ENCODE results near the gene PDE6H.

DNA sequence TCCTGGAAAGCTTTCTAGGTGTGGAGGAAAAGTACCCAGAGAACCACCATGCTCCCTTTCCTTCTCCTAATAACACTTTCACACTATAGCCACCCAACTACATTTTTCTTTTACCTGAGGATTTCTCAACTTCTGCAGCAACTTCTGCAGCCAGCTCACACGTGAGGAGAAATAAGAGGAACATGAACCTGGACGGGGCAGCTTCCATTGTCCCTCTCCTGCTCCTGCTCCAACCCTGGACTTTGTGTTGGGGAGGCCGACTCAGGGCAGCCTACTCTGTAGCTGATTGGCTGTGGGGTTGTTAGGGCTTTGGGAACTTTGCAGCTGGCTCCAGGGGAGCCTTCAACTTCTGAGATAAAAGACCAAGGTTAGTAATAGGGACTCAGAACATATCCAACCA lies 34.5 kb upstream of the PDE6H start, which contains the start of gene ERP27:
- TF ChIP-seq, protein P1, sequence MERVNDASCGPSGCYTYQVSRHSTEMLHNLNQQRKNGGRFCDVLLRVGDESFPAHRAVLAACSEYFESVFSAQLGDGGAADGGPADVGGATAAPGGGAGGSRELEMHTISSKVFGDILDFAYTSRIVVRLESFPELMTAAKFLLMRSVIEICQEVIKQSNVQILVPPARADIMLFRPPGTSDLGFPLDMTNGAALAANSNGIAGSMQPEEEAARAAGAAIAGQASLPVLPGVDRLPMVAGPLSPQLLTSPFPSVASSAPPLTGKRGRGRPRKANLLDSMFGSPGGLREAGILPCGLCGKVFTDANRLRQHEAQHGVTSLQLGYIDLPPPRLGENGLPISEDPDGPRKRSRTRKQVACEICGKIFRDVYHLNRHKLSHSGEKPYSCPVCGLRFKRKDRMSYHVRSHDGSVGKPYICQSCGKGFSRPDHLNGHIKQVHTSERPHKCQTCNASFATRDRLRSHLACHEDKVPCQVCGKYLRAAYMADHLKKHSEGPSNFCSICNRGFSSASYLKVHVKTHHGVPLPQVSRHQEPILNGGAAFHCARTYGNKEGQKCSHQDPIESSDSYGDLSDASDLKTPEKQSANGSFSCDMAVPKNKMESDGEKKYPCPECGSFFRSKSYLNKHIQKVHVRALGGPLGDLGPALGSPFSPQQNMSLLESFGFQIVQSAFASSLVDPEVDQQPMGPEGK (CRISPR knock-in tag; IDR thresholded peaks at IDR 0.05; ENCODE audit: borderline replicate concordance), result no peak
- TF ChIP-seq, protein P2, sequence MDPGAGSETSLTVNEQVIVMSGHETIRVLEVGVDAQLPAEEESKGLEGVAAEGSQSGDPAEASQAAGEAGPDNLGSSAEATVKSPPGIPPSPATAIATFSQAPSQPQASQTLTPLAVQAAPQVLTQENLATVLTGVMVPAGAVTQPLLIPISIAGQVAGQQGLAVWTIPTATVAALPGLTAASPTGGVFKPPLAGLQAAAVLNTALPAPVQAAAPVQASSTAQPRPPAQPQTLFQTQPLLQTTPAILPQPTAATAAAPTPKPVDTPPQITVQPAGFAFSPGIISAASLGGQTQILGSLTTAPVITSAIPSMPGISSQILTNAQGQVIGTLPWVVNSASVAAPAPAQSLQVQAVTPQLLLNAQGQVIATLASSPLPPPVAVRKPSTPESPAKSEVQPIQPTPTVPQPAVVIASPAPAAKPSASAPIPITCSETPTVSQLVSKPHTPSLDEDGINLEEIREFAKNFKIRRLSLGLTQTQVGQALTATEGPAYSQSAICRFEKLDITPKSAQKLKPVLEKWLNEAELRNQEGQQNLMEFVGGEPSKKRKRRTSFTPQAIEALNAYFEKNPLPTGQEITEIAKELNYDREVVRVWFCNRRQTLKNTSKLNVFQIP (CRISPR knock-in tag; IDR thresholded peaks at IDR 0.05; ENCODE audit: borderline replicate concordance, low read depth), result no peak
- TF ChIP-seq TOX (CRISPR knock-in tag; IDR thresholded peaks at IDR 0.05; ENCODE audit: borderline replicate concordance) (no peak), ZFP3 (CRISPR knock-in tag; IDR thresholded peaks at IDR 0.05) (no peak), ESRRG (CRISPR knock-in tag; IDR thresholded peaks at IDR 0.05) (no peak), ISL1 (CRISPR knock-in tag; IDR thresholded peaks at IDR 0.05) (no peak), ARNTL (CRISPR knock-in tag; IDR thresholded peaks at IDR 0.05; ENCODE audit: borderline replicate concordance, low read depth) (no peak), PPARA (CRISPR knock-in tag; IDR thresholded peaks at IDR 0.05; ENCODE audit: borderline replicate concordance) (no peak), RARB (CRISPR knock-in tag; IDR thresholded peaks at IDR 0.05) (no peak), GLIS3 (CRISPR knock-in tag; IDR thresholded peaks at IDR 0.05) (no peak)
- TF ChIP-seq, protein P3, sequence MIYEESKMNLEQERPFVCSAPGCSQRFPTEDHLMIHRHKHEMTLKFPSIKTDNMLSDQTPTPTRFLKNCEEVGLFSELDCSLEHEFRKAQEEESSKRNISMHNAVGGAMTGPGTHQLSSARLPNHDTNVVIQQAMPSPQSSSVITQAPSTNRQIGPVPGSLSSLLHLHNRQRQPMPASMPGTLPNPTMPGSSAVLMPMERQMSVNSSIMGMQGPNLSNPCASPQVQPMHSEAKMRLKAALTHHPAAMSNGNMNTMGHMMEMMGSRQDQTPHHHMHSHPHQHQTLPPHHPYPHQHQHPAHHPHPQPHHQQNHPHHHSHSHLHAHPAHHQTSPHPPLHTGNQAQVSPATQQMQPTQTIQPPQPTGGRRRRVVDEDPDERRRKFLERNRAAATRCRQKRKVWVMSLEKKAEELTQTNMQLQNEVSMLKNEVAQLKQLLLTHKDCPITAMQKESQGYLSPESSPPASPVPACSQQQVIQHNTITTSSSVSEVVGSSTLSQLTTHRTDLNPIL (CRISPR knock-in tag; IDR thresholded peaks at IDR 0.05; ENCODE audit: low read depth), result no peak
- TF ChIP-seq, protein P4, sequence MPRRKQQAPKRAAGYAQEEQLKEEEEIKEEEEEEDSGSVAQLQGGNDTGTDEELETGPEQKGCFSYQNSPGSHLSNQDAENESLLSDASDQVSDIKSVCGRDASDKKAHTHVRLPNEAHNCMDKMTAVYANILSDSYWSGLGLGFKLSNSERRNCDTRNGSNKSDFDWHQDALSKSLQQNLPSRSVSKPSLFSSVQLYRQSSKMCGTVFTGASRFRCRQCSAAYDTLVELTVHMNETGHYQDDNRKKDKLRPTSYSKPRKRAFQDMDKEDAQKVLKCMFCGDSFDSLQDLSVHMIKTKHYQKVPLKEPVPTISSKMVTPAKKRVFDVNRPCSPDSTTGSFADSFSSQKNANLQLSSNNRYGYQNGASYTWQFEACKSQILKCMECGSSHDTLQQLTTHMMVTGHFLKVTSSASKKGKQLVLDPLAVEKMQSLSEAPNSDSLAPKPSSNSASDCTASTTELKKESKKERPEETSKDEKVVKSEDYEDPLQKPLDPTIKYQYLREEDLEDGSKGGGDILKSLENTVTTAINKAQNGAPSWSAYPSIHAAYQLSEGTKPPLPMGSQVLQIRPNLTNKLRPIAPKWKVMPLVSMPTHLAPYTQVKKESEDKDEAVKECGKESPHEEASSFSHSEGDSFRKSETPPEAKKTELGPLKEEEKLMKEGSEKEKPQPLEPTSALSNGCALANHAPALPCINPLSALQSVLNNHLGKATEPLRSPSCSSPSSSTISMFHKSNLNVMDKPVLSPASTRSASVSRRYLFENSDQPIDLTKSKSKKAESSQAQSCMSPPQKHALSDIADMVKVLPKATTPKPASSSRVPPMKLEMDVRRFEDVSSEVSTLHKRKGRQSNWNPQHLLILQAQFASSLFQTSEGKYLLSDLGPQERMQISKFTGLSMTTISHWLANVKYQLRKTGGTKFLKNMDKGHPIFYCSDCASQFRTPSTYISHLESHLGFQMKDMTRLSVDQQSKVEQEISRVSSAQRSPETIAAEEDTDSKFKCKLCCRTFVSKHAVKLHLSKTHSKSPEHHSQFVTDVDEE (CRISPR knock-in tag; IDR thresholded peaks at IDR 0.05), result no peak
